ENCODE measurements around the gene PROSER1.
"Not testable (repeated sequence)": the region's sequence is repeated elsewhere in the genome, so short reads cannot be mapped to it uniquely, and the experiment has no call there.

Gene PROSER1

DNA sequence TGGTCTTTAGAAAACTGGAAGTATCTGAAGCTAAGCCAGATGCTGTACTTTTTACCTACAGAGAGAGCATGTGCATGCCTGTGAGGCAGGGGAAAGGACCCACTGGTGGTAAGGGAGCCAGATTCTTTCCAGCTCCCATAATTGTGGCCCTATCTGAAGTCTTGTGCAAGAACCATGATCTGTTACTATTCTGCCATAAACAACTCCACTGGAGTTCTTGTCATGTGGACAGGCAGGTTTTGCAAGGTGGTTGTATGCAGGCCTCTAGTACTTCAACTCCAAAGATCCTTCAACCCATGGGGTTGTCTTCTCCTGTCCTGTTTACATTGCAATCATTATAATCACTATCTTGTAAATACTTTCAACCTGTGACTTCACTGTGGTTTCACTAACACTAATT lies 14.1 kb downstream of the PROSER1 start:
- DNase-seq, result no peak

DNA sequence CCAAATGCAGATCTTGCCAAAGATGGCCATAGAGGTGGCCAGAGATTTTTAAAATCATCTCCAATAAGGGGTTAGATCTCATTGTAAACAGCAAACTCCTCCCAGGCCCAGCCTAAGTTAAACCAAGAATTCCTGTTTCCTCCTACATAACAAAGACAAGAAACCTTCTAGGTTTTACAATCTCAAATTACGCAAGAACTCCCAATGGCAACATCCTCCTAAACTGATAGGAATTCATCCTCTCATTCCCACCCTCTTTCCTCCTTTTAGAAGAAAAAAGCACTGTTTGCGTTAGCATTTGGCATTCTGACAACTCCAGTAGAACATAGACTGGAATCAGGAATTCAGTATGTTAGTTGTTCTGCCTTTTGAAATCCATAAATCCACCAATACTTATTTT lies 14.6 kb downstream of the PROSER1 start:
- DNase-seq, result no peak

DNA sequence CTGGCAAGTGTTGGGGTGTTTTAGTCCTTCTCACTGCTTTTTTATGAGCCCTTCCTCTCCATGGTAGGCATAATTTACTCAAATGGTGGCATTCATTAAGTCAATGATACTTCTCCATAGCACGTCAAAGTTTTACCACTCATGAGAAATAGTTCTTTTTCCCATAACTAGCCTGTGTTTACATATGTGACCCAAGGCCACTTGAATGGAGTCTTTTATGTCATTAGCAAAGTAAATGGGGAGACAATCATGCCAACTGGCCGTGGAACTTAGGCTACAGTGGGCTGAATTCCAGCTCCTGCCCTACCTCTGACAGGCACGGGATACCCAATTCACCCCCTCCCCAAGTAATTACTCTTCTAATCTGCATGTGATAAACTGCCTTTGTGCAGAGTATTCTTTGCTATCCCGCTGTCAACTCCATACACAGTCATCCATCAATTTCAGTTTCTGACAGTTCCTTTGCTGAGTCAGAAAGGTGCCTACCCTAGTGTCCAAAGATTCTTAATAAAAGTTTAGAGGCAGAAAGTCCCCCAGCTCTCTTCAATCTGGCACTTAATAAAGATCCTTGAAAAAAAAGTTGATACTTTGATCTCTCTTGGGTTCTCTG lies 16.9 kb downstream of the PROSER1 start:
- DNase-seq, result no peak

DNA sequence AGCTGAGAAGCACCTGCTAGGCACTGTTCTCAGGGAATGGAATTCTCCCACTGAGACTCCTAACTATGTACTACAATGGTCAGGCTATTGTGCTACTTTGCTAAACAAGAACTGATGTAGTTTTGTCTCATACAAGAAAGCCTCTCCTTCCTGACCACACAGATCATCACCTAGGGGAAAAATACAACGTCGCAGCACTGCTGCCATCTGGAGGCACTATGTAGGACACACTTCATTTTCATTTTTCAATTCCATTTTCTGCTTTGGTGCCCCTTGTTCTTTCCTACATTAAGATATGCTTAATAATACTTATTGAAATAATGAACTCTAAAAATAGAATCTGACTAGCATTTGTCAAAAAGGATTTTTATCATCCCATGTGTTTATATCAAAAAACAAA lies 21.1 kb downstream of the PROSER1 start:
- DNase-seq, result peak in 1 of 2 experiments; percentile 60

DNA sequence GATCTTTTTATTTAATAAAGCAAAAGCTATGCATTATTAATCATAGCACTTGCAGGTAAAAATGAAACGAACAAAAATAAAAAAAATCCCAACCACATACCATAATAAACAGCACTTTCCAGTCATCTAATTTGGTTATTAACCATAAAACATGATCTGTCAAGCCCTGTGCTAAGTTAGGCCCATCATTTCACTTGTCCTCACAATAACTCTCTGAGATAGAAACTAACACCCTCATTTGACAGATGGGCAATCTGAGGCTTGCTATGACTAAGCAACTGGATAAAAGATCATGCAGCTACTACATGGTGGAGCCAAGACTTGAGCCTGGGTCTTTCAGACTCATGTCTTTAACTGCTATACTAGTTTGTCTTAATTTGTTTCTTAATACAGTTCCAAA lies 21.8 kb downstream of the PROSER1 start:
- no peak for DNase-seq

DNA sequence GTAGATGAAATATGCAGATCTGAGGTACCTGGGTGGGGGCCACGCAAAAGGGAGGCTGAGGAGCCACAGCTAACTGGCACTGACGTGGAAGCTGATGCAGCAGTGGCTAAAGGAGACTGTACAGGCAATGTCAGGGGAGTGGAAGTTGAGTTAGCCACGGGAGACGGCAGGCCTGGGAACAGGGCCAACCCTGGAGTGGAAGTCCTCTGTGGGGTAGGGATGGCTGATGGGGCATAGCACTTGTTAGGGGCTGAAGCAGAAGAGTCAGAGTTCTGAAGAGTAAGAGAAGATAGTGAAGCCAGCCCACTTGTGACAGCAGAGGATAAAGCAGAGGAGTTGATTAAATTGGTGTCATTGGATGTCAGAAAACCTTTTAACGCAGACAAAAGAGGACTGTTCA lies 24.4 kb downstream of the PROSER1 start:
- no peak for DNase-seq

DNA sequence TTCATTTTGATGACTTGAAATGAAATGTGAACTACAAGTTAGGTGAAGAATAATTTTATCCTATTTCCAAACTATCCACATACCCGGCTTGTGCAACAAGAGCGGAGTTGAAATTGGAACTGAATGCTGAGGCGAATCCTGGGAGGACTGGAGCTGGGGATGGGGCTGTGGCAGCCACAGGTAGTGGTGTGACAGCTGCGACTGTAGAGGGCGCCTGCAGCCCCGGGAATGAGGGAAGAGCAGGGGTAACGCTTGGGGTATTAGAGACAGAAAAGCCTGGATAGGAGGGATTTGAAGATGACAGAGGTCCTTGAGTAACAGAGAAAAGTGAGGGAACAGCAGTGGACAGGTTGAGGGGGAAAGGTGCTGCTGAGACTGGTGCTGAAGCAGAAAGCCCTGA lies 25.3 kb downstream of the PROSER1 start:
- no peak for DNase-seq

DNA sequence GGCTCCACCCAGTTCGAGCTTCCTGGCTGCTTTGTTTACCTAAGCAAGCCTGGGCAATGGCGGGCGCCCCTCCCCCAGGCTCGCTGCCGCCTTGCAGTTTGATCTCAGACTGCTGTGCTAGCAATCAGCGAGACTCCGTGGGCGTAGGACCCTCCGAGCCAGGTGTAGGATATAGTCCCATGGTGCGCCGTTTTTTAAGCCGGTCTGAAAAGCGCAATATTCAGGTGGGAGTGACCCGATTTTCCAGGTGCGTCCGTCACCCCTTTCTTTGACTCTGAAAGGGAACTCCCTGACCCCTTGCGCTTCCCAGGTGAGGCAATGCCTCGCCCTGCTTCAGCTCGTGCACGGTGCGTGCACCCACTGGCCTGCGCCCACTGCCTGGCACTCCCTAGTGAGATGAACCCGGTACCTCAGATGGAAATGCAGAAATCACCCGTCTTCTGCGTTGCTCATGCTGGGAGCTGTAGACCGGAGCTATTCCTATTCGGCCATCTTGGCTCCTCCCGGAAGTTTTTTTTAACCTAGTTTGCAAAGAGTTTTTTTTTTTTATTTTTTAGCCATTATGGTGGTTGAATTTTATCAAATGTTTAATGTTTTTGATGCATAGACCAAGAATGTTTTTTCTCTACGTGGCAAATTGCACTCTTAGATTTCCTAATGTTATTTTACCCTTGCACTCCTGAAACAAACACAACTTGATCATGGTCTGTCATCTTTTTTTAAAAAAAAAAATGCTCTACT lies 31.3 kb downstream of the PROSER1 start:
- not testable (repeated sequence) for DNase-seq

DNA sequence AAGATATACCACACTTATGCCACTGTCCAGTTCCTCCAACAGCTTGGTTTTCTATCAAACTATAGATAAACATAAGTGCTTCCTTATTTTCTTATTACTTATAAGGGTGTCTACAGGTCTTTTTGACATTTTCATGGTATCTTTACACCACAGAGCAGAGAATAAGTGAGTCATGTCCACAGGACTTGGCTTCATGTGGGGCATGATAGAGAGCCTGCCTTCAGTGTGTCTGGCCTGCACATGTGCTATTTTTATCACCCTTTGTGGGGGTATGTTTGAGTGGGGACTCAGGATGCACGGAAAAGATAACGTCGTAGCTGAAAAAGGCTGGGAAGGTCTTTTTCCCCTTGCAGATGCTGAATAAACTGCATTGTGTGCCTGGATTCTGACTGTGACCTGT lies 39.1 kb downstream of the PROSER1 start:
- no peak for DNase-seq

DNA sequence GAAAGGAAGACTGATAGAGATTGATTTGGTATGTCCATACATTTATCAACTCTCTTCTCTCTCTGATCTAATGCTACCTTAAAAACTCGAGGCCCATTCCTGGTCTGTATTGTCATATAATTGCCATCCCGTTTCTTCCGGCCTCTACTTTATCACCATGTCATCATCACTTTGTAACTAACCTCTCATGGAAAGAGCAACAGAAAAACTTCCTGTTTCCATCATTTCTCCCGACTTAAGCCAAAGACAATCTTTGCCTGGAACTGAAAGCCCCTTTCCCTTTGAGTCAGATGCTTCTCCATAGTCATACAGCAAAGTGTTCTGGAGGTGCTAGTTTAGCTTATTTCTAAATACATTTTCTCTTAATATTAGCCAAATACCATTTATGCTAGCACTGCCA lies 44.5 kb downstream of the PROSER1 start:
- DNase-seq, result no peak

DNA sequence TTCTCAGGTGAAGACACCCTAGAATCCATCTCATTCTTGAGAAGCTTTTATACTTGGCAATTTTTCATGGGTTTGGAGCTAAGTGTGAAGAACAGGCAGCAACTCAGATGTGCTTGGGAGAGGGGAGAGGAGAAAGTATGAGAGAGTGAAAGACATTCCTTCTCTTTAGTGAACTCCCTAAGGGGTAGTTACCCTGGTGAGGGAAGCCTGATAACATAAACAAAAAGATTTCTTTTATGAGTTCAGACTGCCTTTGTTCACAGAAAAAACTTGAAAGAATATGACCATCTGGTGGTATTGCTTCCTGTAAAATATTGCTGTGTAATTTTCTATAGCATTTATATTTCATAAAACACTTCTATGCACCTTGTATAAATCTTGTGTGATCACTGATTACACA lies 47.2 kb downstream of the PROSER1 start, which contains the start of gene STOML3:
Gene STOML3, minus strand, starts transcription at position 139 of the 400 bp plus-strand sequence. Its CDS starts 110 bp downstream, at position 29.
- no peak for DNase-seq

DNA sequence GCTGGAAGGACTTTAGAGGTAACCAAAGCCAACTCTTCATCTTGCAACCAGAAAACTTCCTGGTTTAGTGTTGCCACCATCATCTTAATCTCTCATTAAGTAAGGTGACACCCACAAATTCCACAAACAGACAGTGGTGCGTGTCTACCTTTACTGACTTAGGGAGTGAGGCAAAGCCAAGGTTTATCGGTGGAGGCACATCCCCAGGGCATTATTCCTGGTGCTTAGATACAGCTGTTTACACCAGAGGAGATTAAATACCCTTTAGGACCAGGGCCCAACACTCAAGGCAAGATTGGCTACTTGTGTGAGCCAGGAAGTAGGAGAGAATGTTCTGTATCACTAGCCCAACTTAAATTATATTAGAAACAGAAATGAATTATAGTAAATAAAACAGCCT lies 56.8 kb downstream of the PROSER1 start:
- peak; percentile 40 to 78 for DNase-seq

DNA sequence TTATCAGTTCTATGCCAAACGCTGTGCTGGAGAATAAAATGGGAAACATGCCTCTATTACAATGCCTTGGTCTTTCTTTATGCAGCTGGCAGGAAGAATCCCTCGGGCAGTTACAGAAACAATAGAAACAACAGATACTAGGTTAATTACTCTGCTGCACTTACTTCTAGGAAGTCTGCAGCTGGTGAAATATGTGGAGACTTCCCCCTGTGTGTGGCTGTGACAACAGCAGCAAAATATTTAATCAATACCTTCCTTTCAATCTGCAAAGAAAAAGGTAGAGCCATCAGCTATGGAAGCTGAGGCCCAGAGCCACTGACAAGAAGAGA lies 57.2 kb downstream of the PROSER1 start:
- DNase-seq, result peak; percentile 39 to 83

DNA sequence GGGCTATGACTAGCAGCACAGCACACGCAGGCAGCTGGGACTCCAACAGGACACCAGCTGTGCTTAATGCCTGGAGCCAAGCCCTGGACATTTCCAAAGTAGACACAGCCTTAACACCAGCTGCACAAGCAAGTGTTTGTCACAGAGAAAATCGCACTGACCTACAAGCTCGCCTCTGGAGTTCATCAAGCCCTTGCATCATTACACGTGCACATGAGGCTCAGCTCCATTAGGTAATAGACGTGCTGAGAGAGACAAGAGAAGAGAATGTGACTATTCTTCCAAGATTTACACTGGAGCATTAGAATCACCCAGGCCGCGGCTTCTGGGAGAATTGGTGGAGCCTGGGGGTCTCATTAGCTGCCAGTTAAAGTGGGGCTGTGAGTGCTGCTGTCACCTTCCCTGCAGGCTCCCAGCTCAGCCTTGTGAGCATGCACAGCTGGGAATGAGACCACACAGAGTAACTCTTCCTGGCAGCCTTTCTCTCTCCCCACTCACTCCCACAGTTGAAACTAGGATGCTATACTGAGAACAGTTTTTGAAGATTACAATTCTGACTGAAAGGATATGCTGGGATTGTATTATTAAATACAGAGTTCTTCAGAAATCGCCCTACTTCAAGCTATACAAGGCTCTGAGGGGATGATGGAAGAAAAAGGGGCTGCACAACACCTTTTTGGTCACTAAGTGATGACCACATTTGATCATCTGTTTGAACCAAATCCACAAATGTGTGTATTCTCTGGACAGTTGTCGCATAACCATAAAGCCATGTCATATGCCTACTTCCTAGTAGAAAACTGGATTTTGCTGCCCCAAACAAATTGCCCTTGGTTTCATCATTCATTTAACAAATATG lies 57.8 kb downstream of the PROSER1 start:
- DNase-seq, result peak; percentile 80

DNA sequence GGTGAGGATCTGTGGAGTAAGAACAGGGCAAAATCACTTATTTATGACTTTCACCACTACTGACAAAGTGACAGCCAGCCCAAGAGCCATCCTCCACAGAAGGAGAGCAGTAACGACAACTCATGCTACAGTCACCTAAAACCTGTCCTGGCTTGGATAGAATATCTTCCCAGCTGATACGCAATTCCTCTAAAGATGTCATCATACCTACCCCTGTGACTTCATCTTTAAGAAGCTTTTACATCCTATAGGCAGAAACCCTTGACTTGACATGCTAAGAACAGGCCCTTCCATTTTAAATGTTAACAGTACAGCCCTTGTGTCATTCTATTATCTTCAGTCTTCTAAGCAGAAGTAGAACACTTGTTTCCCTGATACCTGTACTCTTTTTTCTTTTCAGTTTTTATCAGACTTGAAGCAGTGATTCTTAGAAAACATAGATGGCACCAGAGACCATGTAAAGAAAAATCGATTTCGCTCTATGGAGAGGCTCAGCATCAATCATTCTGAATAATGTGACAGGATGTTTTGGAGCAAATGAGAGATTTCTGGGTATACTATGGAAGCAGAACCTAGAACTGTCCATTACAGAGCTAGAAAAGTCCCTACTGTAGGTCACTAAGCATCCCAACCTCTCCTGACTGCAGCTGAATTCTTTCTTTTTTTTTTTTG lies 67.4 kb downstream of the PROSER1 start:
- no peak for DNase-seq

DNA sequence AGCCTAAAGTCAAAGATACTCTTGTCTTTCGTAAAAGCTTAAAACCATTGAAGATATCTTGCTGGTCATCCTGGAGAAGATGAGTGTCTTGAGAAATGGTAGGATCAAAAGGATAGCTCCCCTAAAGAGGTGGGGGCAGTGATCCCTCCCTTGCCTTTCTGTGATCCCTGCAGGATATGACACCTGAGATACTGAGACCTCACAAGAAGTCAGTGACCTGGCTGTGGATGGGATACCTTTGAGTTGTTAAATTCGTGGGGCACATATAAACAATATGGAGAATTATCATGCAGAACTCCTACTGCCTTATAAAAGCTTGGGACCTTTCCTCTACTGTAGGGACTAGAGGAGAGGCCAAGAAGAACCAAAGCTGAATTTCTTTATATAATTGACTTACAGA lies 68.7 kb downstream of the PROSER1 start:
- DNase-seq, result no peak

DNA sequence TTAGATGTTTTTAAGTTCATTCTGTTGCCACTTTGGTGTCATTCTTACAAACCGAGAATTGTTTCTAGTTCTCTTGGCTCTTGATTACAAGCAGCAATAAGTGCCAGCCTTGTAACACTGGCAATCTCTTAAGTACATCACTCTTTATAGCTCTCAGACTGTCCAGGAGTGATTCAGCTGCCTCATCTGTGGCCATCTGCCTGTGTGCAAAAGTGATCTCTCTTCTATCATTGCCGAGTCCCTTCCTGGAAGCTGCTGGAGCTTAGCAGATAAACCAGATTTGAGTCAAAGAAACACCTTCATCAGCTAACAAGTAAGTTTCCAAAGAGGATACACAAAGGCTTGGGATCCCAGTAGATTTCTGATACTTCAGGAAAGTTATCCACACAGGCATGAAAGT lies 70.4 kb downstream of the PROSER1 start:
- DNase-seq, result no peak

DNA sequence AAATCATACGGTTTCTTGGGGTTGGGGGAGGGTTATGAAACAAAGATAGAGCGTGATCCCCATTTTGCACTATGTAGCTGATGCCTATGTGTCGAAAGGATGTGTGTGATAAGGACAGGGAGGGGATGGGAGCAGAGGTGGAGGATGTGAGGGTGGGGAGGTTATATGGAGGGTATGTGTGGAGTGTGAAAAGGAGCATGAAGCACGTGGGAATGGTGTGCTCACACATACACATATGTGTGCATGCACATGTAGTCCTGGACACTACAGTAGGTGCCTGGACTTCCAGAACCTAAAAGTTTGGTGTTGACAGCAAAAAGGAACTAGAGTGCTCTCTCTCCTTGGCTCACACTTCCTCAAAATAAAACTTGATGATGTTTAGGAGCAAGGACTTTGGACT lies 72.6 kb downstream of the PROSER1 start:
- no peak for DNase-seq

DNA sequence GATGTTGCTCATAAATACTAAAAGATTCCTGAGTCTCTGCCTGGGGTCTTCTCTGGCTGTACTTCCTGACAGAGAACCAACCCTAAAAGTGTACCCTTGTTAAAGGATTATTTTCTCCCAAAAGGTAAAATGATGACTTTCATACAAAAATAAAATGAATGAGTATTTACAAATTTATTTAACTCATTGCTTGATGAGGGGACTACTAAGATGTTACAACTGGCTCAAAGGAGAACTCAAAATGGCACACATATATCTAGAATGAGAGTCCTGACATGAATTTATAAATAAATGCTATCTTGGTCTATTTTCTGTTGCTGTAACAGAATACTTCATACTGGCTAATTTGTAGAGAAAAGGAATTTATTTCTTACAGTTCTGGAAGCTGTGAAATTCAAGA lies 77.7 kb downstream of the PROSER1 start:
- no peak for DNase-seq
